Choroid plexus epithelial cell (primary cell): ENCODE data around the gene GALNT9.
"Not testable (repeated sequence)": the region's sequence is repeated elsewhere in the genome, so short reads cannot be mapped to it uniquely, and the experiment has no call there.

Experiments used
- DNase-seq: peaks from one replicate; pipeline ENCODE4 v3.0.0-alpha.2; 2010; ENCODE audit warnings: low read depth
- H3K4me3 ChIP-seq: 2 replicates; pipeline ENCODE4 v1.5.1; 2011; ENCODE audit warnings: low read depth, mild to moderate bottlenecking, control low read depth, low read length, moderate library complexity
- CTCF ChIP-seq: conservative IDR thresholded peaks from 2 replicates; pipeline ENCODE4 v1.5.1; 2011; ENCODE audit warnings: low read depth, mild to moderate bottlenecking, control low read depth, inconsistent platforms, low read length, moderate library complexity

GALNT9 gene

GRCh38 chr12:132196038-132196872 lies 133.1 kb downstream of the GALNT9 start:
- no peak overlapping the region for H3K4me3 ChIP-seq
- TF ChIP-seq CTCF = no peak
- peak; percentile 10 for DNase-seq

- not testable (repeated sequence) for DNase-seq, H3K4me3 ChIP-seq
Measured at GRCh38 chr12:132195242-132195641, 134.1 kb downstream of the GALNT9 start.

- TF ChIP-seq CTCF = no peak
- H3K4me3 ChIP-seq = no peak overlapping the region
- DNase-seq = no peak
Measured at GRCh38 chr12:132194556-132194955, 134.8 kb downstream of the GALNT9 start.

- TF ChIP-seq CTCF = peak; percentile 53
- no peak overlapping the region for H3K4me3 ChIP-seq
- DNase-seq = peak; percentile 14
Measured at GRCh38 chr12:132194056-132194455, 135.3 kb downstream of the GALNT9 start.

GRCh38 chr12:132191715-132192553 lies 137.5 kb downstream of the GALNT9 start:
- no peak overlapping the region for H3K4me3 ChIP-seq
- no peak for DNase-seq
- no peak for TF ChIP-seq CTCF

- TF ChIP-seq CTCF = no peak
- no peak overlapping the region for H3K4me3 ChIP-seq
- DNase-seq = no peak
Measured at GRCh38 chr12:132190834-132191500, 138.4 kb downstream of the GALNT9 start.
